HepG2 (cell line): ENCODE data around the gene IL17RC. TPM values are rescaled to one million over a fixed set of nuclear protein-coding genes. Genes with fewer than 3 reads are reported as not detected.
A peak's percentile ranks its signal among the peaks of the same experiment; 100 is the strongest.

Source experiments
- CBFB ChIP-seq: sonication (generic); formaldehyde crosslinking; IDR thresholded peaks from 2 replicates; pipeline ENCODE4 v1.4.0; 2020; ENCODE audit warnings: missing genetic modification reagents
- PITX1 ChIP-seq: sonication (generic); formaldehyde crosslinking; IDR thresholded peaks from 2 replicates; pipeline ENCODE4 v1.5.1; 2020; ENCODE audit warnings: mild to moderate bottlenecking, missing genetic modification reagents
- RBM39 ChIP-seq: fragments of 200-400 bp; formaldehyde crosslinking; IDR thresholded peaks from one replicate; pipeline ENCODE4 v1.6.1; 2018; ENCODE audit warnings: antibody characterized with exemption, mild to moderate bottlenecking, low read depth, low read length; ENCODE audit not compliant: poor library complexity, severe bottlenecking
- SRSF1 ChIP-seq: fragments of 200-400 bp; formaldehyde crosslinking; optimal IDR thresholded peaks from 2 replicates; pipeline ENCODE3; 2017; ENCODE audit warnings: mild to moderate bottlenecking, low read depth, low read length, moderate library complexity
- XRCC5 ChIP-seq: fragments of 200-400 bp; formaldehyde crosslinking; optimal IDR thresholded peaks from 2 replicates; pipeline ENCODE3; 2017; ENCODE audit warnings: mild to moderate bottlenecking, low read length
- YEATS2 ChIP-seq: sonication (generic); formaldehyde crosslinking; IDR thresholded peaks from 2 replicates; pipeline ENCODE4 v1.4.0; 2020; ENCODE audit warnings: missing genetic modification reagents, borderline replicate concordance
- ZNF160 ChIP-seq: sonication (generic); formaldehyde crosslinking; IDR thresholded peaks from 2 replicates; pipeline ENCODE4 v1.8.0; 2022; ENCODE audit warnings: mild to moderate bottlenecking, inconsistent platforms, missing genetic modification reagents
- ZNF563 ChIP-seq: sonication (generic); formaldehyde crosslinking; IDR thresholded peaks from 2 replicates; pipeline ENCODE4 v1.8.0; 2022; ENCODE audit warnings: mild to moderate bottlenecking, moderate library complexity, missing genetic modification reagents
- ZNF777 ChIP-seq: sonication (generic); formaldehyde crosslinking; IDR thresholded peaks from 2 replicates; pipeline ENCODE4 v1.4.0; 2020; ENCODE audit warnings: missing genetic modification reagents
- polyA plus RNA-seq, 8 experiments: library from polyadenylated mRNA; depleted of rRNA in 3 of 8; stranded (reverse) in 7 of 8; unstranded in 1 of 8; fragments of >200 nt; fragmentation: Illumina TruSeq in 4 of 8; extraction: Trizol in 4 of 8; gene quantifications; 2 replicates each; pipeline versions ENCODE4 v1.2.1 to v1.2.3, GENCODE V29; 2011 to 2016; ENCODE audit warnings: low read depth in 4 of 8, missing spikeins in 1 of 8, mixed read lengths in 1 of 8; ENCODE audit not compliant: insufficient read depth in 1 of 8
- total RNA-seq, 5 experiments: library from RNA; depleted of rRNA; stranded (reverse); fragments of >200 nt; fragmentation: Illumina TruSeq; extraction: Trizol; gene quantifications; 2 replicates each; pipeline ENCODE4 v1.2.3, GENCODE V29; 2016; ENCODE audit warnings: low read depth in 1 of 5
- TF ChIP-seq, protein P1 (sequence below): sonication (generic); formaldehyde crosslinking; IDR thresholded peaks from 2 replicates; pipeline ENCODE4 v1.5.0; 2020; ENCODE audit warnings: mild to moderate bottlenecking, missing genetic modification reagents, moderate library complexity
- TF ChIP-seq, protein P2 (sequence below): sonication (generic); formaldehyde crosslinking; IDR thresholded peaks from 2 replicates; pipeline ENCODE4 v1.8.0; 2022; ENCODE audit warnings: missing genetic modification reagents, low read depth, mild to moderate bottlenecking, borderline replicate concordance
- TF ChIP-seq, protein P3 (sequence below): sonication (generic); formaldehyde crosslinking; IDR thresholded peaks from 2 replicates; pipeline ENCODE4 v1.8.1; 2022; ENCODE audit warnings: mild to moderate bottlenecking, missing genetic modification reagents
- TF ChIP-seq, protein P4 (sequence below): sonication (generic); formaldehyde crosslinking; IDR thresholded peaks from 2 replicates; pipeline ENCODE4 v1.4.0; 2020; ENCODE audit warnings: missing genetic modification reagents, borderline replicate concordance
- TF ChIP-seq, protein P5 (sequence below): sonication (generic); formaldehyde crosslinking; IDR thresholded peaks from 2 replicates; pipeline ENCODE4 v1.5.0; 2020; ENCODE audit warnings: mild to moderate bottlenecking, missing genetic modification reagents
- TF ChIP-seq, protein P6 (sequence below): sonication (generic); formaldehyde crosslinking; IDR thresholded peaks from 2 replicates; pipeline ENCODE4 v1.4.0; 2020; ENCODE audit warnings: missing genetic modification reagents
- TF ChIP-seq, protein P7 (sequence below): IDR thresholded peaks from 2 replicates; pipeline ENCODE4 v1.6.1; 2016; ENCODE audit warnings: missing genetic modification reagents, missing compliant biosample characterization
- TF ChIP-seq, protein P8 (sequence below): sonication (generic); formaldehyde crosslinking; IDR thresholded peaks from 2 replicates; pipeline ENCODE4 v1.4.0; 2020; ENCODE audit warnings: missing genetic modification reagents

IL17RC gene
- total and polyA plus RNA-seq, 2 of the 13 experiments (the other 11 are each of a cell fraction or from before 2014, with no cell fraction given), result 20.7 to 24.0 TPM

DNA sequence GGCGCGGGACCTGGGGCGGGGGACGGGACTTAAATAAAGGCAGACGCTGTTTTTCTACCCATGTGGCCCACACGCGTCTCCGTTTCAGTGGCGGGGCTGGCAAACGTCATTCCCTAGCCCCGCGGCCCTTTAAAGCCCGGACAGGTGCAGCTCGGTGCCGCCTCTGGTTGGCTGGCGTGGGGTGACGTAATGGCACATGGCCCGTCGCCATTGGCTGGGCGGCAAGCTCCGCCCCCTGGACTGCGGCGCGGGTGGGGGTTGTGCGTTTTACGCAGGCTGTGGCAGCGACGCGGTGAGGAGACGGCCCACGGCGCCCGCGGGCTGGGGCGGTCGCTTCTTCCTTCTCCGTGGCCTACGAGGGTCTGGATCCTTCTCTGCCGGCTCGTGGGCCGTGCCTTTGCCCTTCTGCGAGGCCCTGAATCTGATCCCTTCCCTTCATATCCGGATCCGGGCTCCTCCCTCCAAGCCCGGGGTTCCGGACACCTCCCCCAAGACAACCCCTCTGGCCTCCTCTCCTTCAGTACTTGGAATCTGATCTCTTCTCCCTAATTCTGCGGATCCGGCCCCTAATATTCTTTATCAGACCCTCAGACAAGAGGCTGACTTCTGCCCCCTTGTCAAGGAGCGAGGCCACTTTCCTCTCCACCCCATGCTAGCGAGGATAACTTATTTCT is 16.8 kb downstream of the IL17RC start, which contains the start of gene CRELD1 (continued):
- TF ChIP-seq XRCC5, result no peak
- TF ChIP-seq ZNF777 (CRISPR knock-in tag), result 0 out of 2 replicates have a peak, but pooled peaks have one; percentile 12
- TF ChIP-seq, protein P1, sequence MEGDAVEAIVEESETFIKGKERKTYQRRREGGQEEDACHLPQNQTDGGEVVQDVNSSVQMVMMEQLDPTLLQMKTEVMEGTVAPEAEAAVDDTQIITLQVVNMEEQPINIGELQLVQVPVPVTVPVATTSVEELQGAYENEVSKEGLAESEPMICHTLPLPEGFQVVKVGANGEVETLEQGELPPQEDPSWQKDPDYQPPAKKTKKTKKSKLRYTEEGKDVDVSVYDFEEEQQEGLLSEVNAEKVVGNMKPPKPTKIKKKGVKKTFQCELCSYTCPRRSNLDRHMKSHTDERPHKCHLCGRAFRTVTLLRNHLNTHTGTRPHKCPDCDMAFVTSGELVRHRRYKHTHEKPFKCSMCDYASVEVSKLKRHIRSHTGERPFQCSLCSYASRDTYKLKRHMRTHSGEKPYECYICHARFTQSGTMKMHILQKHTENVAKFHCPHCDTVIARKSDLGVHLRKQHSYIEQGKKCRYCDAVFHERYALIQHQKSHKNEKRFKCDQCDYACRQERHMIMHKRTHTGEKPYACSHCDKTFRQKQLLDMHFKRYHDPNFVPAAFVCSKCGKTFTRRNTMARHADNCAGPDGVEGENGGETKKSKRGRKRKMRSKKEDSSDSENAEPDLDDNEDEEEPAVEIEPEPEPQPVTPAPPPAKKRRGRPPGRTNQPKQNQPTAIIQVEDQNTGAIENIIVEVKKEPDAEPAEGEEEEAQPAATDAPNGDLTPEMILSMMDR (CRISPR knock-in tag), result 0 out of 2 replicates have a peak, but pooled peaks have one; percentile 15
- peak; percentile 44 for TF ChIP-seq SRSF1
- TF ChIP-seq CBFB (CRISPR knock-in tag), result peak; percentile 25; the same call in 1 of the 2 replicates
- TF ChIP-seq RBM39, result peak; percentile 93
- TF ChIP-seq ZNF160 (CRISPR knock-in tag), result peak; percentile 60
- TF ChIP-seq YEATS2 (CRISPR knock-in tag), result peak; percentile 84
- TF ChIP-seq, protein P2, sequence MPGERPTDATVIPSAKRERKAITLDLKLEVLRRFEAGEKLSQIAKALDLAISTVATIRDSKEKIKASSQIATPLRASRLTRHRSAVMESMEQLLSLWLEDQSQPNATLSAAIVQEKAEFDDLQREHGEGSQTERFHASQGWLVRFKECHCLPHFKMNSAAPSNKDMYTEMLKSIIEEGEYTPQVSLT, result no peak
- peak; percentile 49; the same call in 1 of the 2 replicates for TF ChIP-seq PITX1 (CRISPR knock-in tag)
- TF ChIP-seq, protein P3, sequence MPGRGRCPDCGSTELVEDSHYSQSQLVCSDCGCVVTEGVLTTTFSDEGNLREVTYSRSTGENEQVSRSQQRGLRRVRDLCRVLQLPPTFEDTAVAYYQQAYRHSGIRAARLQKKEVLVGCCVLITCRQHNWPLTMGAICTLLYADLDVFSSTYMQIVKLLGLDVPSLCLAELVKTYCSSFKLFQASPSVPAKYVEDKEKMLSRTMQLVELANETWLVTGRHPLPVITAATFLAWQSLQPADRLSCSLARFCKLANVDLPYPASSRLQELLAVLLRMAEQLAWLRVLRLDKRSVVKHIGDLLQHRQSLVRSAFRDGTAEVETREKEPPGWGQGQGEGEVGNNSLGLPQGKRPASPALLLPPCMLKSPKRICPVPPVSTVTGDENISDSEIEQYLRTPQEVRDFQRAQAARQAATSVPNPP (CRISPR knock-in tag), result 0 out of 2 replicates have a peak, but pooled peaks have one; percentile 44
- TF ChIP-seq ZNF563 (CRISPR knock-in tag), result peak; percentile 32; the same call in 1 of the 2 replicates
- TF ChIP-seq, protein P4, sequence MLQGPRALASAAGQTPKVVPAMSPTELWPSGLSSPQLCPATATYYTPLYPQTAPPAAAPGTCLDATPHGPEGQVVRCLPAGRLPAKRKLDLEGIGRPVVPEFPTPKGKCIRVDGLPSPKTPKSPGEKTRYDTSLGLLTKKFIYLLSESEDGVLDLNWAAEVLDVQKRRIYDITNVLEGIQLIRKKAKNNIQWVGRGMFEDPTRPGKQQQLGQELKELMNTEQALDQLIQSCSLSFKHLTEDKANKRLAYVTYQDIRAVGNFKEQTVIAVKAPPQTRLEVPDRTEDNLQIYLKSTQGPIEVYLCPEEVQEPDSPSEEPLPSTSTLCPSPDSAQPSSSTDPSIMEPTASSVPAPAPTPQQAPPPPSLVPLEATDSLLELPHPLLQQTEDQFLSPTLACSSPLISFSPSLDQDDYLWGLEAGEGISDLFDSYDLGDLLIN (CRISPR knock-in tag), result 0 out of 2 replicates have a peak, but pooled peaks have one; percentile 60
- TF ChIP-seq, protein P5, sequence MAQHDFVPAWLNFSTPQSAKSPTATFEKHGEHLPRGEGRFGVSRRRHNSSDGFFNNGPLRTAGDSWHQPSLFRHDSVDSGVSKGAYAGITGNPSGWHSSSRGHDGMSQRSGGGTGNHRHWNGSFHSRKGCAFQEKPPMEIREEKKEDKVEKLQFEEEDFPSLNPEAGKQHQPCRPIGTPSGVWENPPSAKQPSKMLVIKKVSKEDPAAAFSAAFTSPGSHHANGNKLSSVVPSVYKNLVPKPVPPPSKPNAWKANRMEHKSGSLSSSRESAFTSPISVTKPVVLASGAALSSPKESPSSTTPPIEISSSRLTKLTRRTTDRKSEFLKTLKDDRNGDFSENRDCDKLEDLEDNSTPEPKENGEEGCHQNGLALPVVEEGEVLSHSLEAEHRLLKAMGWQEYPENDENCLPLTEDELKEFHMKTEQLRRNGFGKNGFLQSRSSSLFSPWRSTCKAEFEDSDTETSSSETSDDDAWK, result no peak
- TF ChIP-seq, protein P6, sequence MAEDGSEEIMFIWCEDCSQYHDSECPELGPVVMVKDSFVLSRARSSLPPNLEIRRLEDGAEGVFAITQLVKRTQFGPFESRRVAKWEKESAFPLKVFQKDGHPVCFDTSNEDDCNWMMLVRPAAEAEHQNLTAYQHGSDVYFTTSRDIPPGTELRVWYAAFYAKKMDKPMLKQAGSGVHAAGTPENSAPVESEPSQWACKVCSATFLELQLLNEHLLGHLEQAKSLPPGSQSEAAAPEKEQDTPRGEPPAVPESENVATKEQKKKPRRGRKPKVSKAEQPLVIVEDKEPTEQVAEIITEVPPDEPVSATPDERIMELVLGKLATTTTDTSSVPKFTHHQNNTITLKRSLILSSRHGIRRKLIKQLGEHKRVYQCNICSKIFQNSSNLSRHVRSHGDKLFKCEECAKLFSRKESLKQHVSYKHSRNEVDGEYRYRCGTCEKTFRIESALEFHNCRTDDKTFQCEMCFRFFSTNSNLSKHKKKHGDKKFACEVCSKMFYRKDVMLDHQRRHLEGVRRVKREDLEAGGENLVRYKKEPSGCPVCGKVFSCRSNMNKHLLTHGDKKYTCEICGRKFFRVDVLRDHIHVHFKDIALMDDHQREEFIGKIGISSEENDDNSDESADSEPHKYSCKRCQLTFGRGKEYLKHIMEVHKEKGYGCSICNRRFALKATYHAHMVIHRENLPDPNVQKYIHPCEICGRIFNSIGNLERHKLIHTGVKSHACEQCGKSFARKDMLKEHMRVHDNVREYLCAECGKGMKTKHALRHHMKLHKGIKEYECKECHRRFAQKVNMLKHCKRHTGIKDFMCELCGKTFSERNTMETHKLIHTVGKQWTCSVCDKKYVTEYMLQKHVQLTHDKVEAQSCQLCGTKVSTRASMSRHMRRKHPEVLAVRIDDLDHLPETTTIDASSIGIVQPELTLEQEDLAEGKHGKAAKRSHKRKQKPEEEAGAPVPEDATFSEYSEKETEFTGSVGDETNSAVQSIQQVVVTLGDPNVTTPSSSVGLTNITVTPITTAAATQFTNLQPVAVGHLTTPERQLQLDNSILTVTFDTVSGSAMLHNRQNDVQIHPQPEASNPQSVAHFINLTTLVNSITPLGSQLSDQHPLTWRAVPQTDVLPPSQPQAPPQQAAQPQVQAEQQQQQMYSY, result peak; percentile 25; the same call in 1 of the 2 replicates
- TF ChIP-seq, protein P7, sequence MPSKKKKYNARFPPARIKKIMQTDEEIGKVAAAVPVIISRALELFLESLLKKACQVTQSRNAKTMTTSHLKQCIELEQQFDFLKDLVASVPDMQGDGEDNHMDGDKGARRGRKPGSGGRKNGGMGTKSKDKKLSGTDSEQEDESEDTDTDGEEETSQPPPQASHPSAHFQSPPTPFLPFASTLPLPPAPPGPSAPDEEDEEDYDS (CRISPR knock-in tag), result peak; percentile 97
- TF ChIP-seq, protein P8, sequence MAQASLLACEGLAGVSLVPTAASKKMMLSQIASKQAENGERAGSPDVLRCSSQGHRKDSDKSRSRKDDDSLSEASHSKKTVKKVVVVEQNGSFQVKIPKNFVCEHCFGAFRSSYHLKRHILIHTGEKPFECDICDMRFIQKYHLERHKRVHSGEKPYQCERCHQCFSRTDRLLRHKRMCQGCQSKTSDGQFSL (CRISPR knock-in tag), result 0 out of 2 replicates have a peak, but pooled peaks have one; percentile 29
